GM23248 (cell line): Measurements from ENCODE around the gene CNP. TPM values are rescaled to one million over a fixed set of nuclear protein-coding genes. Genes with fewer than 3 reads are reported as not detected.
A peak's percentile ranks its signal among the peaks of the same experiment; 100 is the strongest.

ENCODE experiments used
- DNase-seq: peaks from one replicate; pipeline ENCODE4 v3.0.0-alpha.2; 2015
- H2AFZ ChIP-seq: fragments of 200-600 bp; sonication (generic); 2 replicates; pipeline ENCODE4 v1.6.1; 2016; ENCODE audit warnings: antibody characterized with exemption
- H3F3A ChIP-seq: fragments of 200-600 bp; sonication (generic); 2 replicates; pipeline ENCODE4 v1.6.1; 2016; ENCODE audit warnings: mild to moderate bottlenecking, antibody characterized with exemption, mixed run types; ENCODE audit not compliant: insufficient read depth
- H3K27ac ChIP-seq: fragments of 200-600 bp; sonication (generic); 2 replicates; pipeline ENCODE4 v1.5.1; 2016; ENCODE audit warnings: mild to moderate bottlenecking
- H3K27me3 ChIP-seq: fragments of 200-600 bp; sonication (generic); replicated peaks from 2 replicates; pipeline ENCODE4 v1.6.1; 2016; ENCODE audit warnings: mild to moderate bottlenecking; ENCODE audit not compliant: insufficient read depth
- H3K36me3 ChIP-seq: fragments of 200-600 bp; sonication (generic); 2 replicates; pipeline ENCODE4 v1.6.1; 2016; ENCODE audit warnings: low read depth, mild to moderate bottlenecking
- H3K4me1 ChIP-seq: fragments of 200-600 bp; sonication (generic); 2 replicates; pipeline ENCODE4 v1.6.1; 2016; ENCODE audit warnings: mild to moderate bottlenecking; ENCODE audit not compliant: insufficient read depth
- H3K4me2 ChIP-seq: fragments of 200-600 bp; sonication (generic); one replicate; pipeline ENCODE4 v1.6.1; 2016; ENCODE audit warnings: mild to moderate bottlenecking; ENCODE audit not compliant: unreplicated experiment
- H3K4me3 ChIP-seq: fragments of 200-600 bp; sonication (generic); 2 replicates; pipeline ENCODE4 v1.5.1; 2016; ENCODE audit warnings: mild to moderate bottlenecking
- H3K79me2 ChIP-seq: fragments of 200-600 bp; sonication (generic); 2 replicates; pipeline ENCODE4 v1.6.1; 2016; ENCODE audit warnings: mild to moderate bottlenecking; ENCODE audit not compliant: insufficient read depth
- H3K9ac ChIP-seq: fragments of 200-600 bp; sonication (generic); 2 replicates; pipeline ENCODE4 v1.6.1; 2016; ENCODE audit warnings: mild to moderate bottlenecking
- H3K9me2 ChIP-seq: fragments of 200-600 bp; sonication (generic); 2 replicates; pipeline ENCODE4 v1.6.1; 2016; ENCODE audit warnings: mixed run types, mild to moderate bottlenecking, moderate library complexity; ENCODE audit not compliant: insufficient read depth
- H3K9me3 ChIP-seq: fragments of 200-600 bp; sonication (generic); one replicate; pipeline ENCODE4 v1.6.1; 2017; ENCODE audit warnings: low read depth
- H4K20me1 ChIP-seq: fragments of 200-600 bp; sonication (generic); 2 replicates; pipeline ENCODE4 v1.6.0; 2016; ENCODE audit not compliant: insufficient read depth
- EZH2 ChIP-seq: fragments of 200-600 bp; sonication (generic); IDR thresholded peaks from 2 replicates; pipeline ENCODE4 v1.6.1; 2018; ENCODE audit warnings: antibody characterized with exemption, mild to moderate bottlenecking; ENCODE audit not compliant: insufficient read depth, poor library complexity, severe bottlenecking
- EZH2phosphoT487 ChIP-seq: fragments of 200-600 bp; sonication (generic); IDR thresholded peaks from 2 replicates; pipeline ENCODE4 v1.6.1; 2018; ENCODE audit warnings: antibody characterized with exemption, moderate library complexity, mild to moderate bottlenecking, low read depth; ENCODE audit not compliant: insufficient read depth
- WGBS, 2 experiments: methylation state at CpG; one replicate each; pipeline ENCODE4 v1.1.6; 2015 to 2017; ENCODE audit warnings: low lambda C conversion rate in 2 of 2, low coverage in 1 of 2; ENCODE audit errors: missing lambda C conversion rate in 2 of 2; 5-methylcytosine and 5-hydroxymethylcytosine counted together
- in situ Hi-C: fragments of 300-500 bp; cut with MboI; formaldehyde crosslinking; loops from 2 replicates; pipeline ENCODE4 v1.15.0; 2020
- polyA plus RNA-seq: library from polyadenylated mRNA; unstranded; fragments of >200 nt; fragmentation: Nextera tagmentation; extraction: Ambion mirVana; gene quantifications from 2 replicates; pipeline ENCODE4 v1.2.1, GENCODE V29; 2016
- total RNA-seq: library from RNA; depleted of rRNA; stranded (reverse); fragments of >200 nt; shearing (Covaris generic); gene quantifications from 2 replicates; pipeline ENCODE4 v1.2.3, GENCODE V29; 2014

Gene CNP
- total and polyA plus RNA-seq, 2 experiments from 2014 or later, result 58.3 to 103 TPM

GRCh38 chr17:41962768-41963434, 3.7 kb upstream of the CNP start:
- 21 to 23% methylated on average over 9 of the region's 9 CpGs for WGBS, 2 experiments
- H3K36me3 ChIP-seq, result no peaks in the 10 kb centered on the region
- H2AFZ ChIP-seq, result no peak overlapping the region
- peaks cover 13% of the 10 kb centered on the region for H3K4me1 ChIP-seq
- H3F3A ChIP-seq, result peaks cover 9% of the 10 kb centered on the region; the same call in 1 of the 2 replicates
- H3K79me2 ChIP-seq, result peaks cover 12% of the 10 kb centered on the region
- in situ Hi-C loops, result loop anchor here (10.0 kb wide), 1 partner anchor 152 kb away; the partner anchor contains the start of gene DHX58
- no peak overlapping the region for H3K4me3 ChIP-seq
- no peaks in the 10 kb centered on the region for H3K9me2 ChIP-seq
- H3K27me3 ChIP-seq, result no peaks in the 10 kb centered on the region
- TF ChIP-seq EZH2, result no peak
- TF ChIP-seq EZH2phosphoT487, result no peak
- H3K9ac ChIP-seq, result no peak overlapping the region
- no peaks in the 10 kb centered on the region for H3K9me3 ChIP-seq
- no peaks in the 10 kb centered on the region for H4K20me1 ChIP-seq
- no peak overlapping the region for H3K27ac ChIP-seq
- H3K4me2 ChIP-seq, result no peak overlapping the region
- DNase-seq, result peak; percentile 74

GRCh38 chr17:41965694-41966462, 717 bp upstream of the CNP start:
- peak overlapping the region; percentile 87 for H2AFZ ChIP-seq
- H3K4me1 ChIP-seq, result peaks cover 13% of the 10 kb centered on the region
- in situ Hi-C loops, result loop anchor here (10.0 kb wide), 1 partner anchor 149 kb away; the partner anchor contains the start of gene DHX58
- no peaks in the 10 kb centered on the region for H3K9me3 ChIP-seq
- peak overlapping the region; percentile 95 for H3K9ac ChIP-seq
- H3K36me3 ChIP-seq, result peaks cover 4% of the 10 kb centered on the region; the same call in 1 of the 2 replicates
- no peaks in the 10 kb centered on the region for H3K27me3 ChIP-seq
- DNase-seq, result peak; percentile 79
- H3K4me2 ChIP-seq, result peak overlapping the region; percentile 92
- peak overlapping the region; percentile 69 for H3K27ac ChIP-seq
- H3K4me3 ChIP-seq, result peak overlapping the region; percentile 88
- WGBS, 2 experiments, result 10 to 11% methylated on average over 17 to 18 of the region's 18 CpGs
- H4K20me1 ChIP-seq, result no peaks in the 10 kb centered on the region
- peaks cover 42% of the 10 kb centered on the region for H3K79me2 ChIP-seq
- no peaks in the 10 kb centered on the region for H3K9me2 ChIP-seq
- no peak for TF ChIP-seq EZH2phosphoT487
- TF ChIP-seq EZH2, result no peak
- H3F3A ChIP-seq, result peaks cover 9% of the 10 kb centered on the region

- H3K36me3 ChIP-seq, result peaks cover 4% of the 10 kb centered on the region; the same call in 1 of the 2 replicates
- H3K4me2 ChIP-seq, result peak overlapping the region; percentile 71
- H3K27me3 ChIP-seq, result no peaks in the 10 kb centered on the region
- WGBS, 2 experiments, result 18 to 27% methylated on average over 25 to 39 of the region's 39 CpGs
- H3K9ac ChIP-seq, result peak overlapping the region; percentile 95
- H3K4me1 ChIP-seq, result peaks cover 13% of the 10 kb centered on the region
- in situ Hi-C loops, result loop anchor here (10.0 kb wide), 1 partner anchor 147 kb away; the partner anchor contains the start of gene DHX58
- no peaks in the 10 kb centered on the region for H4K20me1 ChIP-seq
- no peaks in the 10 kb centered on the region for H3K9me3 ChIP-seq
- no peaks in the 10 kb centered on the region for H3K9me2 ChIP-seq
- DNase-seq, result peak; percentile 58
- H3F3A ChIP-seq, result peaks cover 9% of the 10 kb centered on the region
- H3K79me2 ChIP-seq, result peaks cover 57% of the 10 kb centered on the region
- TF ChIP-seq EZH2phosphoT487 (no peak), EZH2 (no peak)
- peak overlapping the region; percentile 81 for H2AFZ ChIP-seq
- peak overlapping the region; percentile 88 for H3K4me3 ChIP-seq
- peak overlapping the region; percentile 77 for H3K27ac ChIP-seq
Observed at GRCh38 chr17:41967141-41967920, 736 bp downstream of the CNP start.
